Endothelial cell of umbilical vein (primary cell): Measurements from ENCODE around the gene ZDHHC11B. TPM values are rescaled to one million over a fixed set of nuclear protein-coding genes. Genes with fewer than 3 reads are reported as not detected.

Experiments used
- BruUV-seq: library from RNA; stranded (reverse); fragments of 400-500 nt; replicated peaks from 2 replicates; lab custom pipeline; 2021; lab: Mats Ljungman, UMichigan
- CTCF ChIA-PET: fragments of 300-600, 350-600 bp; sonication (Branson Sonifier 250); formaldehyde crosslinking; loops from one replicate; lab custom pipeline; 2021; ENCODE audit warnings: antibody characterized with exemption, inconsistent platforms; lab: Charles Lee
- POLR2A ChIA-PET: fragments of 300-600, 350-600 bp; sonication (Branson Sonifier 250); formaldehyde crosslinking; loops from one replicate; lab custom pipeline; 2021; ENCODE audit warnings: antibody characterized with exemption, inconsistent platforms; lab: Charles Lee
- DNase-seq: peaks from one replicate; pipeline ENCODE4 v3.0.0-alpha.2; 2011; ENCODE audit warnings: low read depth, low spot score
- FAIRE-seq: peaks from 2 replicates; lab custom pipeline; 2011; peaks lifted over from hg19 to GRCh38; lab: Jason Lieb, UNC
- H2AFZ ChIP-seq: 2 replicates; pipeline ENCODE4 v1.6.0; 2012; ENCODE audit warnings: low read depth, low read length, control low read depth, inconsistent platforms
- H3K27ac ChIP-seq: 2 replicates; pipeline ENCODE4 v1.5.1; 2011; ENCODE audit warnings: low read depth, mild to moderate bottlenecking, control low read depth, low read length, moderate library complexity; ENCODE audit not compliant: insufficient read depth
- H3K27me3 ChIP-seq, 2 experiments: 2 replicates each; pipeline versions ENCODE4 v1.6.0 to v1.6.1; 2011; ENCODE audit warnings: low read length in 2 of 2, mixed read lengths in 1 of 2; ENCODE audit not compliant: control insufficient read depth in 2 of 2, insufficient read depth in 2 of 2
- H3K36me3 ChIP-seq, 2 experiments: 2 replicates in 1 of 2; 3 replicates in 1 of 2; pipeline ENCODE4 v1.5.1; 2011; ENCODE audit warnings: low read length in 2 of 2, mild to moderate bottlenecking in 1 of 2, moderate library complexity in 1 of 2; ENCODE audit not compliant: control insufficient read depth in 2 of 2, insufficient read depth in 2 of 2; ENCODE audit errors: extremely low read depth in 1 of 2
- H3K4me1 ChIP-seq: 3 replicates; pipeline ENCODE4 v1.5.1; 2011; ENCODE audit warnings: mild to moderate bottlenecking, low read length; ENCODE audit not compliant: control insufficient read depth, insufficient read depth; ENCODE audit errors: extremely low read depth
- H3K4me2 ChIP-seq: 2 replicates; pipeline ENCODE4 v1.6.1; 2011; ENCODE audit warnings: low read length, control low read depth, mixed read lengths; ENCODE audit not compliant: insufficient read depth
- H3K4me3 ChIP-seq, 3 experiments: fragments of 200-600 bp in 1 of 3; sonication (generic), shearing (Covaris generic) in 1 of 3; replicated peaks in 1 of 3; 2 replicates each; pipeline ENCODE4 v1.5.1; 2011 to 2016; ENCODE audit warnings: control low read depth in 3 of 3, low read length in 3 of 3, mild to moderate bottlenecking in 2 of 3, inconsistent platforms in 1 of 3, low read depth in 1 of 3, moderate library complexity in 1 of 3; ENCODE audit not compliant: insufficient read depth in 1 of 3
- H3K79me2 ChIP-seq: 2 replicates; pipeline ENCODE4 v1.6.0; 2012; ENCODE audit warnings: low read length, inconsistent platforms; ENCODE audit not compliant: control insufficient read depth, insufficient read depth
- H3K9ac ChIP-seq: replicated peaks from 2 replicates; pipeline ENCODE3; 2011; ENCODE audit warnings: low read length, control low read depth; ENCODE audit not compliant: insufficient read depth; ENCODE audit errors: extremely low read depth
- H3K9me1 ChIP-seq: replicated peaks from 3 replicates; pipeline ENCODE4 v1.6.0; 2011; ENCODE audit warnings: mild to moderate bottlenecking, low read length; ENCODE audit not compliant: control insufficient read depth, insufficient read depth; ENCODE audit errors: extremely low read depth
- H3K9me3 ChIP-seq: replicated peaks from 2 replicates; pipeline ENCODE4 v1.5.1; 2012; ENCODE audit warnings: low read length, inconsistent platforms; ENCODE audit not compliant: control insufficient read depth, insufficient read depth
- H4K20me1 ChIP-seq: replicated peaks from 2 replicates; pipeline ENCODE3; 2011; ENCODE audit warnings: mild to moderate bottlenecking, low read length; ENCODE audit not compliant: control insufficient read depth, insufficient read depth; ENCODE audit errors: extremely low read depth
- EZH2 ChIP-seq: IDR thresholded peaks from 2 replicates; pipeline ENCODE4 v1.6.1; 2012; ENCODE audit warnings: borderline replicate concordance, low read depth, mild to moderate bottlenecking, moderate library complexity, low read length, inconsistent platforms; ENCODE audit not compliant: severe bottlenecking
- FOS ChIP-seq: IDR thresholded peaks from 2 replicates; pipeline ENCODE4 v1.6.1; 2011; ENCODE audit warnings: mild to moderate bottlenecking, low read length, moderate library complexity, borderline replicate concordance; ENCODE audit not compliant: insufficient read depth
- GATA2 ChIP-seq: IDR thresholded peaks from 2 replicates; pipeline ENCODE4 v1.7.0; 2011; ENCODE audit warnings: low read depth, mild to moderate bottlenecking, moderate library complexity, mixed read lengths, low read length; ENCODE audit not compliant: insufficient read length, insufficient read depth
- JUN ChIP-seq: IDR thresholded peaks from 2 replicates; pipeline ENCODE4 v1.6.1; 2011; ENCODE audit warnings: borderline replicate concordance, low read depth; ENCODE audit not compliant: insufficient read length, insufficient read depth
- MYC ChIP-seq: IDR thresholded peaks from one replicate; pipeline ENCODE4 v1.6.1; 2011; ENCODE audit warnings: mild to moderate bottlenecking, low read depth, low read length
- POLR2A ChIP-seq: IDR thresholded peaks from 2 replicates; pipeline ENCODE4 v1.6.1; 2012; ENCODE audit warnings: low read depth, mild to moderate bottlenecking, control low read depth, low read length
- POLR2AphosphoS5 ChIP-seq: IDR thresholded peaks from 2 replicates; pipeline ENCODE4 v1.6.1; 2012; ENCODE audit warnings: low read depth, mild to moderate bottlenecking, control low read depth, low read length, moderate library complexity; ENCODE audit not compliant: insufficient read depth
- dilution Hi-C: fragments of 300-500 bp; cut with MboI; formaldehyde crosslinking; loops from one replicate; pipeline ENCODE4 v1.15.0; 2019; ENCODE audit warnings: low sequenced_read_pairs; ENCODE audit not compliant: extremely low pct_ligation_motif_present
- intact Hi-C: fragments of 100-400 bp; cut with micrococcal nuclease; formaldehyde crosslinking; loops from one replicate; pipeline ENCODE4 v1.10.0; 2022
- polyA plus RNA-seq, 4 experiments: library from polyadenylated mRNA; depleted of rRNA in 3 of 4; stranded (reverse) in 3 of 4; unstranded in 1 of 4; fragments of >200 nt; gene quantifications; 2 replicates each; pipeline versions ENCODE4 v1.2.1 to v1.2.3, GENCODE V29; 2011 to 2012; ENCODE audit warnings: missing spikeins in 1 of 4
- total RNA-seq: library from RNA; stranded (reverse); gene quantifications from 2 replicates; pipeline ENCODE4 v1.2.3, GENCODE V29; 2021
- TF ChIP-seq, protein P1 (sequence below), 2 donors: IDR thresholded peaks; 1 replicate in 1 of 2; 2 replicates in 1 of 2; pipeline ENCODE4 v1.5.1; 2011; ENCODE audit warnings: low read length in 2 of 2, mild to moderate bottlenecking in 2 of 2, moderate library complexity in 2 of 2, control low read depth in 1 of 2, inconsistent platforms in 1 of 2, low read depth in 1 of 2; ENCODE audit not compliant: insufficient read depth in 1 of 2; ENCODE audit errors: extremely low read depth in 1 of 2
- TF ChIP-seq, protein P2 (sequence below): IDR thresholded peaks from 2 replicates; pipeline ENCODE4 v1.6.1; 2011; ENCODE audit not compliant: insufficient read depth, insufficient read length

Gene ZDHHC11B
- total and polyA plus RNA-seq, 2 donors (not counting 3 experiments of a cell fraction or from before 2014, with no cell fraction given), result not detected

DNA sequence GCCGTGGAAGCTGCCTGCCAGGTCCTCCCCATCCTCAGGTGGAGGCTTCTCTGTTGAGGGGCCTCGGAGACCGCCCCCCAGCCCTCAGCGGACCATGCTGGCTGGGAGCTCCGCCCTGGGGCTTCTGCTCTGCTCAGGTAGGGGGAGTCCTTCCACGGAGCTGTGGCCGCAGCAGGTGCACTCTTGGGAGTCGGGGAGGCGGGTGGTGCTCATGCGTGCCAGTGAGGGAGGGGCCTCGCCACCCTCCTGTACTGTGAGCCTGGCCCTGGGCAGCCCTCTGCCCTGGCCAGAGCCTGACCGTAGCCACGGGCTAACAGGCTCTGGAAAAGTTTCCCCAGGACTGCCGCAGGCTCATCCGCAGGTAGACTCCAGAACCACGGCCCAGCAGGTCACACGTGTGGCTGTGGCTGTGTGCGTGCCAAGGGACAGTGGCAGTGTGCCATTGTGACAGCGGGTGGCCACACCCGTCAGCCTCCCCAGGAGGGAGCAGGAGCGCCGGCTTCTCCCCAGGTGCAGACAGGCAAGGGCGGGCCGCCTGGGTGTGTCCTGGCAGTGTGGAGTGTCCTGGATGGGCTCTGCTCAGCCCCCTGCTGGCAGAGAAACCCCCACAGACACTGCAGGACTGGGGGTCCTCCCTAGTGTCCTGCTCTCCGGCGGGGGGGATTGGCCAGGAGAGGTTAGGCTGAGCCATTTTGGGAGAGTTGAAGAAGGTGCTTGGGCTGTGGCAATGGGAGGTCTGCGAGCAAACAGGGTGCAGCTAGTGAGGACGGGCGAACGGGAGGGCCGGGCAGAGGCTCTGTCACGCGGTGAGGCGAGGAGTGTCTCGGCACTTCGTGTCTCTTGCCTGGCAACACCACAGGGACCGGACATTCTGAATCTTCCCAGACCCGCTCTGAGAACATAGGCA lies 120.8 kb downstream of the ZDHHC11B start:
- BruUV-seq, result no TSS peak
- FAIRE-seq, result no peak

More for the DNA sequence above, 120.8 kb downstream of the ZDHHC11B start:
- Histone ChIP-seq H3K9me3 (no peaks in the 10 kb centered on the region), H3K27me3 (no peaks in the 10 kb centered on the region), H3K9me1 (no peaks in the 10 kb centered on the region), H3K27ac (no peak overlapping the region), H3K36me3 (no peaks in the 10 kb centered on the region), H3K9ac (no peak overlapping the region), H3K79me2 (no peaks in the 10 kb centered on the region), H3K4me3 (no peak overlapping the region), H2AFZ (no peak overlapping the region), H3K4me2 (no peak overlapping the region), H4K20me1 (no peaks in the 10 kb centered on the region), H3K4me1 (no peaks in the 10 kb centered on the region)
- intact Hi-C loops, result no loop called here
- TF ChIP-seq FOS, result no peak
- no peak for TF ChIP-seq POLR2A
- TF ChIP-seq, protein P1, sequence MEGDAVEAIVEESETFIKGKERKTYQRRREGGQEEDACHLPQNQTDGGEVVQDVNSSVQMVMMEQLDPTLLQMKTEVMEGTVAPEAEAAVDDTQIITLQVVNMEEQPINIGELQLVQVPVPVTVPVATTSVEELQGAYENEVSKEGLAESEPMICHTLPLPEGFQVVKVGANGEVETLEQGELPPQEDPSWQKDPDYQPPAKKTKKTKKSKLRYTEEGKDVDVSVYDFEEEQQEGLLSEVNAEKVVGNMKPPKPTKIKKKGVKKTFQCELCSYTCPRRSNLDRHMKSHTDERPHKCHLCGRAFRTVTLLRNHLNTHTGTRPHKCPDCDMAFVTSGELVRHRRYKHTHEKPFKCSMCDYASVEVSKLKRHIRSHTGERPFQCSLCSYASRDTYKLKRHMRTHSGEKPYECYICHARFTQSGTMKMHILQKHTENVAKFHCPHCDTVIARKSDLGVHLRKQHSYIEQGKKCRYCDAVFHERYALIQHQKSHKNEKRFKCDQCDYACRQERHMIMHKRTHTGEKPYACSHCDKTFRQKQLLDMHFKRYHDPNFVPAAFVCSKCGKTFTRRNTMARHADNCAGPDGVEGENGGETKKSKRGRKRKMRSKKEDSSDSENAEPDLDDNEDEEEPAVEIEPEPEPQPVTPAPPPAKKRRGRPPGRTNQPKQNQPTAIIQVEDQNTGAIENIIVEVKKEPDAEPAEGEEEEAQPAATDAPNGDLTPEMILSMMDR (IDR thresholded peaks at IDR 0.05; ENCODE audit: extremely low read depth in 1 of 2, insufficient read depth in 1 of 2, low read depth in 1 of 2, low read length in 2 of 2), result no peak
- no peak for TF ChIP-seq MYC
- no peak for TF ChIP-seq JUN
- TF ChIP-seq, protein P2, sequence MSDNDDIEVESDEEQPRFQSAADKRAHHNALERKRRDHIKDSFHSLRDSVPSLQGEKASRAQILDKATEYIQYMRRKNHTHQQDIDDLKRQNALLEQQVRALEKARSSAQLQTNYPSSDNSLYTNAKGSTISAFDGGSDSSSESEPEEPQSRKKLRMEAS, result no peak
- no peak for TF ChIP-seq POLR2AphosphoS5
- no peak for TF ChIP-seq EZH2
- TF ChIP-seq GATA2, result no peak
- POLR2A ChIA-PET, result no interaction called here
- dilution Hi-C loops, result no loop called here
- DNase-seq, result no peak
- CTCF ChIA-PET, result no interaction called here
